ENCODE results near the gene ASB9. TPM values are rescaled to one million over a fixed set of nuclear protein-coding genes. Genes with fewer than 3 reads are reported as not detected.
"Not testable (repeated sequence)": the region's sequence is repeated elsewhere in the genome, so short reads cannot be mapped to it uniquely, and the experiment has no call there.

ASB9 gene
- total RNA-seq, 1 experiment from 2014 or later, result not detected

DNA sequence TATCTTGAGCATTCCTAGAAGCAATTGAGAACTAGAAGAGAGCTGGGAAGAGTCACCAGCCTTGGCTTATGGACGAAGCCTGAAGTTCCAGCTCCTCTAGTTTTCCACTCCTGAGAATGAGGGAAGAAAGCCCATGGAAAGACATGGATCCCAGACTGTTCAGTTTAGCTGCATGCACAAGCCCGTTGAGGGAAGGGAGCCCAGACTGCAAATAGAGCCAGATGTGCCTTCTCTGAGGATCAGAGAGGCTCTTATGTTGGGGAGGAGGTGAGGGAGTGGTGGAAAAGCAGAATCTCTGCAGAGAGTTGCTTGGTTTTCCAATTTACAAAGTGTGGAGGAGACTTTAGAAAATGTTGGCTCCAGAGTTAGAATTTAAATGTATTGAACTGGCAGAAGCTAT is 69.0 kb downstream of the ASB9 start:
- Histone ChIP-seq H3K4me2 (ENCODE audit: insufficient read depth, insufficient read length, low read length) (no peak overlapping the region), H4K5ac (ENCODE audit: insufficient read length, low read depth, low read length) (no peak overlapping the region), H2BK5ac (ENCODE audit: insufficient read length, low read length) (no peak overlapping the region), H3K9ac (ENCODE audit: extremely low read depth, insufficient read length, low read length) (no peak overlapping the region), H2AFZ (ENCODE audit: low read length) (no peak overlapping the region), H2BK12ac (ENCODE audit: insufficient read length, low read depth, low read length) (no peak overlapping the region), H3K27ac (ENCODE audit: insufficient read length, low read depth, low read length) (no peak overlapping the region), H3K79me1 (ENCODE audit: insufficient read depth, low read depth, low read length, poor library complexity, severe bottlenecking) (no peaks in the 10 kb centered on the region), H3K4ac (ENCODE audit: low read depth, low read length) (no peak overlapping the region), H3K23me2 (ENCODE audit: insufficient read length, low read depth, low read length, poor library complexity, severe bottlenecking) (no peaks in the 10 kb centered on the region), H3T11ph (ENCODE audit: low read length) (no peak overlapping the region), H3K23ac (ENCODE audit: insufficient read length, low read depth, low read length) (no peak overlapping the region), H4K91ac (ENCODE audit: insufficient read length, low read depth, low read length) (no peak overlapping the region), H3K79me2 (ENCODE audit: insufficient read depth, low read length) (no peaks in the 10 kb centered on the region), H3K27me3 (ENCODE audit: insufficient read depth, low read length) (no peaks in the 10 kb centered on the region), H2BK20ac (ENCODE audit: low read depth, low read length, poor library complexity, severe bottlenecking) (no peak overlapping the region), H3K14ac (ENCODE audit: insufficient read depth, low read length) (no peak overlapping the region), H2AK5ac (ENCODE audit: insufficient read length, low read length) (no peak overlapping the region), H4K20me1 (ENCODE audit: control insufficient read depth, insufficient read depth, insufficient read length) (no peaks in the 10 kb centered on the region), H2BK15ac (ENCODE audit: low read depth, low read length) (no peak overlapping the region), H2BK120ac (ENCODE audit: low read depth, low read length, poor library complexity, severe bottlenecking) (no peak overlapping the region), H3K9me3 (ENCODE audit: control insufficient read depth, low read depth, low read length) (no peaks in the 10 kb centered on the region), H3K18ac (ENCODE audit: insufficient read length, low read depth, low read length) (no peak overlapping the region), H3K56ac (ENCODE audit: insufficient read length, low read depth, low read length) (no peak overlapping the region), H4K8ac (replicated peaks; ENCODE audit: insufficient read length, low read depth, low read length) (no peak overlapping the region), H3K4me1 (ENCODE audit: insufficient read depth, low read length) (no peaks in the 10 kb centered on the region)
- Mint-ChIP-seq H3K4me1 (no peaks in the 10 kb centered on the region), H3K27ac (no peak overlapping the region), H3K36me3 (ENCODE audit: insufficient read depth in 1 of 3, low read depth in 3 of 3) (no peaks in the 10 kb centered on the region), H3K9me3 (peaks cover 52 to 62% of the 10 kb centered on the region in 2 experiments), H3K27me3 (ENCODE audit: low read depth) (peaks cover 2% of the 10 kb centered on the region; the same call in 1 of the 2 replicates), H3K4me3 (no peak overlapping the region)
- WGBS (ENCODE audit: extremely low coverage, insufficient read length, low lambda C conversion rate), result no CpG with 5 or more reads among the region's 2 CpGs
- TF ChIP-seq, protein P1, sequence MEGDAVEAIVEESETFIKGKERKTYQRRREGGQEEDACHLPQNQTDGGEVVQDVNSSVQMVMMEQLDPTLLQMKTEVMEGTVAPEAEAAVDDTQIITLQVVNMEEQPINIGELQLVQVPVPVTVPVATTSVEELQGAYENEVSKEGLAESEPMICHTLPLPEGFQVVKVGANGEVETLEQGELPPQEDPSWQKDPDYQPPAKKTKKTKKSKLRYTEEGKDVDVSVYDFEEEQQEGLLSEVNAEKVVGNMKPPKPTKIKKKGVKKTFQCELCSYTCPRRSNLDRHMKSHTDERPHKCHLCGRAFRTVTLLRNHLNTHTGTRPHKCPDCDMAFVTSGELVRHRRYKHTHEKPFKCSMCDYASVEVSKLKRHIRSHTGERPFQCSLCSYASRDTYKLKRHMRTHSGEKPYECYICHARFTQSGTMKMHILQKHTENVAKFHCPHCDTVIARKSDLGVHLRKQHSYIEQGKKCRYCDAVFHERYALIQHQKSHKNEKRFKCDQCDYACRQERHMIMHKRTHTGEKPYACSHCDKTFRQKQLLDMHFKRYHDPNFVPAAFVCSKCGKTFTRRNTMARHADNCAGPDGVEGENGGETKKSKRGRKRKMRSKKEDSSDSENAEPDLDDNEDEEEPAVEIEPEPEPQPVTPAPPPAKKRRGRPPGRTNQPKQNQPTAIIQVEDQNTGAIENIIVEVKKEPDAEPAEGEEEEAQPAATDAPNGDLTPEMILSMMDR (conservative IDR thresholded peaks at IDR 0.05), result no peak
- DNase-seq, result no peak

DNA sequence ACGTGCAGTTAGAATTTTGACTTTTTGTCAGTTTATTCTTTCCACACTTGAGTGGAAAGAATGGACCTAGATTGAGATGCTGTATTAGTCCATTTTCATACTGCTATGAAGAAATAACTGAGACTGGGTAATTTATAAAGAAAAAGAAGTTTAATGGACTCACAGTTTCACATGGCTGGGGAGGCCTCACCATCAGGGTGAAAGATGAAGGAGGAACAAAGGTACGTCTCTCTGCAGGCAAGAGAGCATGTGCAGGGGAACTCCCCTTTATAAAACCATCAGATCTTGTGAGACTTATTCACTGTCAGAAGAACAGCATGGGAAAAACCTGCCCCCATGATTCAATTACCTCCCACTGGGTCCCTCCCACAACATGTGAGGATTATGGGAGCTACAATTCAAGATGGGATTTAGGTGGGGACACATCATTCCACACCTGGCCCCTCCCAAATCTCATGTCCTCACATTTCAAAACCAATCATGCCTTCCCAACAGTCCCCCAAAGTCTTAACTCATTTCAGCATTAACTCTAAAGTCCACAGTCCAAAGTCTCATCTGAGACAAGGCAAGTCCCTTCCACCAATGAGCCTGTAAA is 71.2 kb downstream of the ASB9 start:
- not testable (repeated sequence) for H3K27ac ChIP-seq (ENCODE audit: insufficient read length, low read depth, low read length); H3K23ac ChIP-seq (ENCODE audit: insufficient read length, low read depth, low read length); H3K27me3 Mint-ChIP-seq (ENCODE audit: low read depth); H3K27ac Mint-ChIP-seq; H4K5ac ChIP-seq (ENCODE audit: insufficient read length, low read depth, low read length); H2AFZ ChIP-seq (ENCODE audit: low read length); DNase-seq; H2BK12ac ChIP-seq (ENCODE audit: insufficient read length, low read depth, low read length); H3K4me3 Mint-ChIP-seq; H4K91ac ChIP-seq (ENCODE audit: insufficient read length, low read depth, low read length); H2BK120ac ChIP-seq (ENCODE audit: low read depth, low read length, poor library complexity, severe bottlenecking); H3K4me1 Mint-ChIP-seq; H2BK15ac ChIP-seq (ENCODE audit: low read depth, low read length); H3K27me3 ChIP-seq (ENCODE audit: insufficient read depth, low read length); H4K20me1 ChIP-seq (ENCODE audit: control insufficient read depth, insufficient read depth, insufficient read length); H2BK20ac ChIP-seq (ENCODE audit: low read depth, low read length, poor library complexity, severe bottlenecking); H3K56ac ChIP-seq (ENCODE audit: insufficient read length, low read depth, low read length); H3K23me2 ChIP-seq (ENCODE audit: insufficient read length, low read depth, low read length, poor library complexity, severe bottlenecking); H3K18ac ChIP-seq (ENCODE audit: insufficient read length, low read depth, low read length); H3K4me1 ChIP-seq (ENCODE audit: insufficient read depth, low read length); H3T11ph ChIP-seq (ENCODE audit: low read length); H3K79me2 ChIP-seq (ENCODE audit: insufficient read depth, low read length); H3K14ac ChIP-seq (ENCODE audit: insufficient read depth, low read length); H3K4me2 ChIP-seq (ENCODE audit: insufficient read depth, insufficient read length, low read length); H3K4ac ChIP-seq (ENCODE audit: low read depth, low read length); H4K8ac ChIP-seq (replicated peaks; ENCODE audit: insufficient read length, low read depth, low read length); H3K36me3 Mint-ChIP-seq (ENCODE audit: insufficient read depth in 1 of 3, low read depth in 3 of 3); H3K79me1 ChIP-seq (ENCODE audit: insufficient read depth, low read depth, low read length, poor library complexity, severe bottlenecking); H3K9me3 ChIP-seq (ENCODE audit: control insufficient read depth, low read depth, low read length); H2BK5ac ChIP-seq (ENCODE audit: insufficient read length, low read length); H2AK5ac ChIP-seq (ENCODE audit: insufficient read length, low read length); H3K9ac ChIP-seq (ENCODE audit: extremely low read depth, insufficient read length, low read length)
- WGBS (ENCODE audit: extremely low coverage, insufficient read length, low lambda C conversion rate), result no CpG with 5 or more reads among the region's 2 CpGs
- H3K9me3 Mint-ChIP-seq, result peaks cover 54 to 69% of the 10 kb centered on the region in 2 experiments
